C4-2B (cell line): ENCODE results near the gene VAT1L.

Source experiments
- CTCF ChIP-seq: fragments of 450-650 bp; conservative IDR thresholded peaks from 2 replicates; pipeline ENCODE4 v1.5.1; 2017; ENCODE audit warnings: mild to moderate bottlenecking
- ZFX ChIP-seq: fragments of 450-650 bp; IDR thresholded peaks from 2 replicates; pipeline ENCODE4 v1.6.1; 2017

- TF ChIP-seq CTCF = no peak
- no peak for TF ChIP-seq ZFX
These were observed 156.3 kb downstream of the VAT1L start for GRCh38 chr16:77944631-77945030.
